Cardiac muscle cell (in vitro differentiated cells and primary cell): Measurements from ENCODE around the gene CRMP1. TPM values are rescaled to one million over a fixed set of nuclear protein-coding genes. Genes with fewer than 3 reads are reported as not detected.

Source experiments
- DNase-seq, 2 donors: peaks; one replicate each; pipeline versions ENCODE4 v3.0.0 to v3.0.0-alpha.2; 2010 to 2017; ENCODE audit warnings: low read depth in 1 of 2, low spot score in 1 of 2
- H3K27ac ChIP-seq: fragments of 200-600 bp; sonication (generic); 2 replicates; pipeline ENCODE4 v1.5.1; 2016
- H3K27me3 ChIP-seq: fragments of 200-600 bp; sonication (generic); 2 replicates; pipeline ENCODE4 v1.6.0; 2016; ENCODE audit warnings: control low read depth
- H3K36me3 ChIP-seq: fragments of 200-600 bp; sonication (generic); 2 replicates; pipeline ENCODE4 v1.5.1; 2016; ENCODE audit warnings: control low read depth
- H3K4me1 ChIP-seq: fragments of 200-600 bp; sonication (generic); 2 replicates; pipeline ENCODE4 v1.8.1; 2017; ENCODE audit warnings: low read depth, mild to moderate bottlenecking, mixed run types
- H3K4me3 ChIP-seq: fragments of 200-600 bp; sonication (generic); 2 replicates; pipeline ENCODE4 v1.5.1; 2016; ENCODE audit warnings: mild to moderate bottlenecking
- H3K9me3 ChIP-seq: fragments of 200-600 bp; sonication (generic); 2 replicates; pipeline ENCODE4 v1.5.1; 2017; ENCODE audit warnings: low read depth, mild to moderate bottlenecking, control low read depth
- CTCF ChIP-seq: IDR thresholded peaks from 2 replicates; pipeline ENCODE4 v1.5.1; 2012; ENCODE audit warnings: low read depth, mild to moderate bottlenecking, low read length
- polyA plus RNA-seq: library from polyadenylated mRNA; unstranded; fragments of >200 nt; fragmentation: Nextera tagmentation; extraction: Ambion mirVana; gene quantifications from 2 replicates; pipeline ENCODE4 v1.2.1, GENCODE V29; 2016
- total RNA-seq: library from RNA; depleted of rRNA; stranded (reverse); fragments of >200 nt; gene quantifications from 2 replicates; pipeline ENCODE4 v1.2.3, GENCODE V29; 2016

The CRMP1 gene
- total and polyA plus RNA-seq, 2 experiments from 2014 or later: 7.7 to 9.4 TPM

DNA sequence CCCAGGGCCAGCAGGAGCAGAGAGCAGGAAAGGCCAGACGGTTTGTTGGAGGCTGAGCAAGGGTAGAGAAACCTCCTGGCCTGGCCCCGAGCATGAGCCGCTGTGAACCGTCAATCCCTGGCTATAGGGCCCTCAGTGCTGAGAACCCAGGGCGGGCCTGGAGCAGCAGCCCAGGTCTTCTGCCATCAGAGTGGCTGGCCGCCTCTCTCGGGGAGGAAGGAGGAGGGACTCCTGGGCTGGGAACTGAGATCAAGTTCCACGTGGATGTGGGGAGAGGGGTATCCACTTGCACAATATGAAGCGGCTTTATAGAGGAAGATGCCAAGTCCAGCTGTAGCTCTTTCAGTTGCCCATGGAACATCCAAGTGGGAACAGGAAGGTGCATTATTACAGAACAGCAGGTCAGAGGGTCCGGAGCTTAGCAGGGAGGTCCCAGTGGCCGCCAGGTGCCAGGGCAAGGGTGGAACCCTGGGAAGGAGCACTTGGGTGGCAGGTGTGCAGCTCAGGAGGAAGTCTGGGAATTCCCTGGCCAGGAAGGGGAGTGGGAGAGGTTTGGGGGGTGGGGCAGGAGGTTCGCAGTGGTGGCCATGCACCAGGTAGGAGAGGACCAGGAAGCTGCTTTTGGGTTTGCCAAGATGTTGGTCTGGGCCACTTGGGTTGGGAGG lies 31.7 kb upstream of the CRMP1 start:
- Histone ChIP-seq H3K36me3 (no peaks in the 10 kb centered on the region), H3K4me3 (no peak overlapping the region), H3K27me3 (no peaks in the 10 kb centered on the region), H3K9me3 (no peaks in the 10 kb centered on the region), H3K4me1 (no peaks in the 10 kb centered on the region), H3K27ac (no peak overlapping the region)
- no peak for DNase-seq
- no peak for TF ChIP-seq CTCF

- Histone ChIP-seq H3K9me3 (no peaks in the 10 kb centered on the region), H3K4me3 (no peak overlapping the region), H3K36me3 (no peaks in the 10 kb centered on the region), H3K27me3 (no peaks in the 10 kb centered on the region), H3K4me1 (no peaks in the 10 kb centered on the region), H3K27ac (no peak overlapping the region)
- DNase-seq: no peak
- no peak for TF ChIP-seq CTCF
Measured at GRCh38 chr4:5923376-5923775, 30.5 kb upstream of the CRMP1 start.

DNA sequence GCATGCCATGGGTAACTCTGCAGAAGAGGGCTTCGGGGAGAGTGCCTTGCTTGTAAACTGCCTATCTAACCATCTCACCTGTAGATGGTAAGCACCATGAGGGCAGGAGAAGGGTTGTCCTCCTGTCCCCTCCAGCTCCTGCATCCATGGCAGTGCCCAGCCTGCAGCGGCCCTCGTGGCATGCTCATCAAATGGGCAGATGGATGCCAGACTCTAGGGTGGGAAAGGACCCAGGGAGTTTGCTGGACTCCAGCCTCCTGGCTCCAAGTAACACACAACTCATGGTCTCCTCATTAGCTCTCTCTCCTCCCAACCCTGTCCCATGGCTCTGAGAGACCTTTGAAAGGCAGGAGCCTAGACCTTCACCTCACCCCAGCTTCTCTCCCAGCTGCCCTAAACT lies 29.7 kb upstream of the CRMP1 start:
- DNase-seq: no peak
- TF ChIP-seq CTCF: no peak
- no peak overlapping the region for H3K27ac ChIP-seq
- H3K36me3 ChIP-seq: no peaks in the 10 kb centered on the region
- H3K9me3 ChIP-seq: no peaks in the 10 kb centered on the region
- H3K4me1 ChIP-seq: no peaks in the 10 kb centered on the region
- no peak overlapping the region for H3K4me3 ChIP-seq
- H3K27me3 ChIP-seq: no peaks in the 10 kb centered on the region

DNA sequence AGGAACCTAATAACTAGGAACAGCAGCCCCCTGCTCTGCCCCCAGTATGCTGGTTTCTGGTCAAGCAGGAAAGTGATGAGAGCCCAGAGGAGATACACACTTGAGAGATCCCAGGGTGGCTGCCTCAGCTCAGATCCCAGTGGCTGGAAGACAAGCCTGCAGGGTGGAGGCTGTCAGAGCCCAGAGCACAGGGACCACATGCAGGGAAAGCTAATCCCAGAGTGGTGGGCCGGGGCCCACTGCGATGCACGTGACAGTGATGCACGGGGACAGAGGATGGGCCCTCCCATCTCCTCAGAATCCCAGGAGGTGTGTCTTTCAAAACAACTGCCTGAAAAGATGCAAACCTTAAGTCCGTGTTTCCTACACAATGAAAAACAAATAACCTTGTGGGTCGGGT lies 29.1 kb upstream of the CRMP1 start:
- Histone ChIP-seq H3K27ac (no peak overlapping the region), H3K27me3 (no peaks in the 10 kb centered on the region), H3K4me3 (no peak overlapping the region), H3K9me3 (no peaks in the 10 kb centered on the region), H3K36me3 (no peaks in the 10 kb centered on the region), H3K4me1 (no peaks in the 10 kb centered on the region)
- DNase-seq: no peak
- TF ChIP-seq CTCF: no peak

- Histone ChIP-seq H3K27me3 (no peaks in the 10 kb centered on the region), H3K9me3 (no peaks in the 10 kb centered on the region), H3K4me3 (no peak overlapping the region), H3K4me1 (no peaks in the 10 kb centered on the region), H3K36me3 (no peaks in the 10 kb centered on the region), H3K27ac (no peak overlapping the region)
- no peak for TF ChIP-seq CTCF
- no peak for DNase-seq
Measured at GRCh38 chr4:5921101-5921980, 28.5 kb upstream of the CRMP1 start.
